Mononuclear cell (primary cell): ENCODE data around the gene PTPRN. TPM values are rescaled to one million over a fixed set of nuclear protein-coding genes. Genes with fewer than 3 reads are reported as not detected.

Experiments
- H3K27me3 ChIP-seq: 2 replicates; pipeline ENCODE4 v1.6.0; 2011; ENCODE audit warnings: low read length, control low read depth; ENCODE audit not compliant: insufficient read depth
- H3K4me1 ChIP-seq: 2 replicates; pipeline ENCODE4 v1.5.1; 2011; ENCODE audit warnings: mild to moderate bottlenecking, low read length, control low read depth; ENCODE audit not compliant: insufficient read depth
- H3K4me3 ChIP-seq: 2 replicates; pipeline ENCODE4 v1.5.1; 2011; ENCODE audit warnings: mild to moderate bottlenecking, low read length, moderate library complexity
- H3K9me3 ChIP-seq: 2 replicates; pipeline ENCODE4 v1.5.1; 2011; ENCODE audit warnings: low read depth, mild to moderate bottlenecking, control low read depth, low read length
- total RNA-seq: library from RNA; depleted of rRNA; stranded (reverse); fragments of >200 nt; gene quantifications from one replicate; pipeline ENCODE4 v1.2.3, GENCODE V29; 2012

PTPRN gene
- total RNA-seq, 1 donor: 1.3 TPM

DNA sequence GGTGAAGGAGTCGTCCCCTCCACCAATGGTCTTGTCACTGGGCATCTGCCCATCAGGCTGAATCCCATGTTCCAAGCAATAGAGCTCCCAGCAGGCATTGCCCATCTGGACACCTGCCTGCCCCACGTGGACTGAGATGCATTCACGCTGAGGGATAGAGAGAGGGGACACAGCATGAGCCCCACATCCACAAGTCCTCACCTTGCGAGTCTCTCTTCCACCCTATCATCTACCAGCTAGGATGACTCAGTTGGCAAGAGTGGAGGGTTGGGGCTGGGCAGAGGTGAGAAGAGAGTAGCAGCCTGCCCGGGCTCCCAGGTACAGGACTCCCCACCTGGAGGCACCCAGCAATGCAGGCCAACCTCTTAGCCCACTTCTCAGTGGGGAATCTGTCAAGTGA lies 57.1 kb downstream of the PTPRN start:
- H3K9me3 ChIP-seq: no peaks in the 10 kb centered on the region
- H3K4me1 ChIP-seq: peaks cover 64% of the 10 kb centered on the region
- H3K27me3 ChIP-seq: no peaks in the 10 kb centered on the region
- H3K4me3 ChIP-seq: peak overlapping the region; percentile 96

DNA sequence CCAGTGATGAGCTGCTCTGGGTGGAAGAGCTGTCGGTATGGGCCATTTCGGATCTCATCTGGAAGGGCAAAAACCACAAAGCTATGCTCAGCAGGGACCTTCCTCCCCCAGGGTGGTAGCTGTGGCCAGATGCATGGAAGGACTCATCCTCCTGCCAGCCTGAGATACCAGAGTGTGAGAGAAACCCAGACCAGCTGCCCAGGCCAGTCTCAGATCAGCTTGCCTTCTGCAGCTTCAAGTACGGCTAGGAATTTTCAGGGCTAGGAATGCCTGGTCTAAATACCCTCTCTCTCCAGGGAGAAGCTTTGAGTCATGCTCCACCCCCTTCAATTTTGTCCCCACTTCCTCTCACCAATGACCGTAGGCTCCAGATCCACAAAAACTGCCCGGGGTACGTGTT lies 57.5 kb downstream of the PTPRN start:
- Histone ChIP-seq H3K4me3 (peak overlapping the region; percentile 96), H3K4me1 (peaks cover 68% of the 10 kb centered on the region), H3K27me3 (no peaks in the 10 kb centered on the region), H3K9me3 (no peaks in the 10 kb centered on the region)

DNA sequence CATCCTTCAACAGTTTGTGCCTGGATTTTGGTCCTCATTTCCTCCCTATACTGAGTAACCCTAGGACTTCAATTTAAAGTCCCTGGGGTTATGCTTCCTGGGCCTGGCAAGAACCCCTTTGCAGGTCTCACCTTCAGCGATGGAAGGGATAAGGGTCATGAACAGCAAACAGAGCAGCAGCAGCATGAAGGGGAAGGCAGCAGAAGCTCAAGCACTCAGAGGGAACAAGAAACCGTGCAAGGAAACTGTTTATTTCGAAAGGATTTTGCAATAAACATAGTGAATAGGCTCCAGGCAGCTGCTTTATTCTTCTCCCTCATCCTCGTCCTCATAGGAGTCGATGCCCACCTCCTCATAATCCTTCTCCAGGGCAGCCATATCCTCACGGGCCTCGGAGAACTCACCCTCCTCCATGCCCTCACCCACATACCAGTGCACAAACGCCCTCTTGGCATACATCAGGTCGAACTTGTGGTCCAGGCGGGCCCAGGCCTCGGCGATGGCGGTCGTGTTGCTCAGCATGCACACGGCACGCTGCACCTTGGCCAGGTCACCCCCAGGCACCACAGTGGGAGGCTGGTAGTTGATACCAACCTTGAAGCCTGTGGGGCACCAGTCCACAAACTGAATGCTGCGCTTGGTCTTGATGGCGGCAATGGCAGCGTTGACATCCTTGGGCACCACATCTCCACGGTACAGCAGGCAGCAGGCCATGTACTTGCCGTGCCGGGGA lies 59.0 kb downstream of the PTPRN start:
- H3K4me1 ChIP-seq: peaks cover 75% of the 10 kb centered on the region
- no peaks in the 10 kb centered on the region for H3K27me3 ChIP-seq
- H3K9me3 ChIP-seq: no peaks in the 10 kb centered on the region
- peak overlapping the region; percentile 22 for H3K4me3 ChIP-seq

DNA sequence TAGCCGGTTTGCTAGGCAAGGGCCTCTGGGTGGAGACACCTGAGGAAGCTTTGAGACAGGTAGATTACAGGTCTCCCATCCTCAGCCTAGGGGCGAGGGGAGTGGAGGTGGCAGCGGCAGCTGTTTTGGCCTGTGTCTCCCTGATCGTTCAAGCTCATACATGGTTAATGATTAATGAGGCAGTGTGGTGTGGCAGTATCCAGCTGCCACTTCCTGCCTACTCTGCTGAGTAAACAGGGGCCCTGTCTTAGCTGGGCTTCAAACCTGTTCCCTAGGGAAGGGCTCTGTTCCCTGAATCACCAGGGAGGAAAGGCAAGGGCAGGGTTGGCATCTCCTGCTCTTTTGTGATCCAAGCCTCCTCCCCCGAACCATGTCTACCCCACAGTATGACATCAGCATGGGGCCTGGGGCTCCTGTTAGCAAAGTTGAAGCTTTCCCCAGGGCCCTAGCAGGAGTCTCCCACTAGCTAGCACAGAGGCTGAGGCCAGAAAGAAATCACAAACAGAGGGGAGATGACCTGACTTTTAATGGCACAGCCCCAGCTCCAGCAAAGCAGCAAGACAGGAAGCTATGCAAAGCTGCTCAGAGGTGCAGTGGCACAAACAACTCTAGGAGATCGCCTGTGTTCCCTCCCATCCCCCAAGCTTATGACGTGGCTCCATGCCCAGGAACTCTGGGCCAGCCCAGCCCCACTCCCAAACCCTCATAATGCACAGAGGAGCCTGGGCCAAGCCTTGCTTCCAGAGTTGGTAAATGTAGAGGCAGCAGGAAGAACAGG lies 59.8 kb downstream of the PTPRN start:
- H3K4me1 ChIP-seq: peaks cover 79% of the 10 kb centered on the region
- no peaks in the 10 kb centered on the region for H3K9me3 ChIP-seq
- no peaks in the 10 kb centered on the region for H3K27me3 ChIP-seq
- H3K4me3 ChIP-seq: peak overlapping the region; percentile 22

DNA sequence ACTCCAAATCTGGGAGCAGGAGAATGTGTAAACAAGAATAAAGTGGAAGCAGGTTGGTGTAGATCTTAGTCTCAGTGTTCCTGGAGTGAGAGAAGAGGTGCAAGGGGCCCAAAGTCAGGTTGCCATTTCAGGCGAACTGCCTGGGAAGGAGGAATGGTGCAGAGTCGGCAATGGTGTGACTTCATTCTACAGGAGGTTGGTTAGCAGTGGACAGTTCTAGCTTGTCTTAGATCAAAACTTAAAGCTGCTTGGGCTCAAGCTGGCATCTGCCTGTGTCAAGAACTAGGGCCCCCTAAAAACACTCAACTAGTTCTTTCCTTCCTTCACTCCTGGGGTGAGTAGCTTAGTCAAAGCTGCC lies 60.4 kb downstream of the PTPRN start:
- Histone ChIP-seq H3K27me3 (no peaks in the 10 kb centered on the region), H3K9me3 (no peaks in the 10 kb centered on the region), H3K4me3 (peak overlapping the region; percentile 22), H3K4me1 (peaks cover 84% of the 10 kb centered on the region)

DNA sequence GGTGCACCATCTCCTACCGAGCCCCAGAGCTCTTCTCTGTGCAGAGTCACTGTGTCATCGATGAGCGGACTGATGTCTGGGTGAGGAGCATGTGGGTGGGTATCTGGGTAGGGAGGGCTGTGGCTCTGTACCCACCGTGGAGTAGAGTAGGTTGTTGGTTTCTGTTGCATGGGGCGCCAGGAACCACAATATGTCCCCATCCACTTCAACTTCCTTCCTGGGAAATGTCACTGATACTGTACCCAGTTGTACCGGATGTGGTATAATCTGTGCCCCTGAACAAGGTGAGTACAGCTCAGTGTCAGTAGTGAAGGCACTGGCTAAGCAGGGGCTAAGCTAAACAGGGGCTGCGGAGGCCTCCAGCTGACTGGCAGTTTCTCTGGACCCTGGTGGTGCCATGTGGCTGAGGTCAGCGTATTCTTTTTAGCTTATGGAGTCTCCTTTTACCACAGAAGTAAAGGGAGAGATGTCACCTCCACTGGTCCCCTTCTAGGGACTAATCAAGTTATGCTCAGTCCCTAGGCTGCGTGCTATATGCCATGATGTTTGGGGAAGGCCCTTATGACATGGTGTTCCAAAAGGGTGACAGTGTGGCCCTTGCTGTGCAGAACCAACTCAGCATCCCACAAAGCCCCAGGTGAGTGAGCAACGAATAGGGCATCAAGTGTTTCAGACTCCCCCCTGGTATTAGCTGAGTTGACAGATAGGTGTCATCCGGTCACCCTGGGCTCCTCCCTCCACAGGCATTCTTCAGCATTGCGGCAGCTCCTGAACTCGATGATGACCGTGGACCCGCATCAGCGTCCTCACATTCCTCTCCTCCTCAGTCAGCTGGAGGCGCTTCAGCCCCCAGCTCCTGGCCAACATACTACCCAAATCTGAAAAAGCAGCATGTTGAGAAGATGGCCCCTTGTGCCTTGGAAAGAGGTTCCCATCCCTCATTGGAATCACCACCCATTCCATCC lies 61.2 kb downstream of the PTPRN start:
- no peaks in the 10 kb centered on the region for H3K27me3 ChIP-seq
- H3K9me3 ChIP-seq: no peaks in the 10 kb centered on the region
- no peak overlapping the region for H3K4me3 ChIP-seq
- H3K4me1 ChIP-seq: peaks cover 86% of the 10 kb centered on the region

DNA sequence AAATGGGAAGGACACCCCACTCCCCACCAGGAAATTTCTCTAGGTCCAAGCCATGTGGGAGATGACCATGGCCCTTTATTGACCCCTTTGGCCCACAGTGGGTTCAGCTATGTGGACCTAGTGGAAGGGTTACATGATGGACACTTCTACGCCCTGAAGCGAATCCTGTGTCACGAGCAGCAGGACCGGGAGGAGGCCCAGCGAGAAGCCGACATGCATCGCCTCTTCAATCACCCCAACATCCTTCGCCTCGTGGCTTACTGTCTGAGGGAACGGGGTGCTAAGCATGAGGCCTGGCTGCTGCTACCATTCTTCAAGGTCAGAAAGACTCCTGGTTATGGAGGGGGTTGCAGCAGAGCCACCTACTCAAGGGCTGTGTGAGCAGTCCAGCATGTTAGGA lies 62.6 kb downstream of the PTPRN start:
- H3K4me3 ChIP-seq: no peak overlapping the region

DNA sequence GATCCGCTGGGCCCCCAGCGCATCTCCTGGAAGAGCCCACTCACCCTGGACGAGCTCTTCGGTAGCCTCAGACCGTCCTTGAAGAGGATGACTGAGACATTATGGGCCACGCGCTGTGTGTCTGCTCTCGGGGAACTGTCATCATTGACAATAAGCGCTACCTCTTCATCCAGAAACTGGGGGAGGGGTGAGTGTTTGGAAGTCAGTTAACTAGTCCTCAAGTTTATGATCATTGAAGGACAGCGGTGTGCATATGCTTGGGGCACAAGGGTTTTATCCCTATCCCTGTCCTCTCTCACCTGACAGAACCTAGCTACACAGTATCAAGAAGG lies 63.3 kb downstream of the PTPRN start:
- Histone ChIP-seq H3K4me1 (peaks cover 72% of the 10 kb centered on the region), H3K27me3 (no peaks in the 10 kb centered on the region), H3K4me3 (peak overlapping the region; percentile 81), H3K9me3 (no peaks in the 10 kb centered on the region)

More for the DNA sequence above, 62.6 kb downstream of the PTPRN start:
- peaks cover 79% of the 10 kb centered on the region for H3K4me1 ChIP-seq
- H3K27me3 ChIP-seq: no peaks in the 10 kb centered on the region
- H3K9me3 ChIP-seq: no peaks in the 10 kb centered on the region

DNA sequence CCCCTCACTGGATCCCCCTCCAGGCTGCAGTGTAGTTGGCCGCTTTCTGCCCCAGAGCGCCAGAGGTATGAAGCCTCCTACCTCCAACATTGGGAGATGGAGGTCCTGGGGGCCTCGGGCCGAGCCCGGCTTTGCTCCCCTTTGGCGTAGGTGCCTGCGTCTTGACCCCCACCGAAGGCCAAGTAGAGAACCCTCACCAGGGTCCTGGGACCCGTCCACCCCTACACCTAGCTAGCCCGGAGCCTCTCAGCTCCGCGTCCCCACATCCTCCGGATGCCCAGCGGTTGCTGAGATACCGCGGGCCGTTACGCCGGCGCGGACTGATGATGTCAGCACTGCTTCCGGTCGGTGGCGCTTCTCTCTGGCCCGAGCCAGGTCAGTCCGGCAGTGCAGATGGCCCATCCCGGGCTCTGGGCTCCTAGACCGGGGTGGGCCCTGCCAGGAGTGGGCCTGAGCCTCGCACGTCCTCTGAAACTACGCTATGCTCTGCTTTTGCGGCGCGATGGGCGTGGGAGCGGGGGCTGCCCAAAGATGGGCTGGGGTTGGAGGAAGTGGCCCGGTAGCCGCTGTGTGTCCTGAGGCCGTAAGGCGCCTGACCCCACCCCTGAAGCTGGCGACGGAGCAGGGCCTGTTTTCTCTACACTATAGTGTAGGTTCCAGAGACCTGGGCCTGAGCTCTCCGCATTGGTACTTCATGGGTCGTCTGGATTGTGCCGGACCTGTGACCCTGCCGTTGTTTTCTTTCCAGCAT lies 63.9 kb downstream of the PTPRN start, which contains the start of the genes GLB1L and STK16:
Gene GLB1L (minus strand): TSS at position 297 of the 751 bp plus-strand sequence. CDS start 1,871 bp downstream, outside the sequence.
Gene STK16 (plus strand): TSS at position 332 of the 751 bp plus-strand sequence. CDS start 521 bp downstream, outside the sequence.
- no peaks in the 10 kb centered on the region for H3K27me3 ChIP-seq
- H3K4me1 ChIP-seq: peaks cover 66% of the 10 kb centered on the region
- peak within 1 kb of the TSS; percentile 81 for H3K4me3 ChIP-seq
- no peaks in the 10 kb centered on the region for H3K9me3 ChIP-seq

DNA sequence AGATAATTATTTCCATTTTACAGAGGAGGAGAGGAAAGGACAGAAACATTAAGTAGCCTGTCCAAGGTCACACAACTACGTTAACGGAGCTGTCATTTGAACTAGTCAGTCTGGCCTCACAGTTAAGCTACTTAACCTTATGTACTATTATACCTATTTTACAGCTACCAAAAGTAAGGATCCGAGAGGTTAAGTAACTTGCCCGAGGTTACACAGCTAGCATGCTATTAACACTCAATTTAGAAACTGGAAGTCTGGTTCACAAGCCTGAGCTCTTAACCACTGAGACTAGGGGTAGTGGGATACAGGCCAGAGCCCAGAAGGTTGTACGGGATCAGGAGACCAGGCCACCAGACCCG lies 64.4 kb downstream of the PTPRN start:
- Histone ChIP-seq H3K4me1 (peaks cover 61% of the 10 kb centered on the region), H3K4me3 (peak overlapping the region; percentile 81), H3K27me3 (no peaks in the 10 kb centered on the region), H3K9me3 (no peaks in the 10 kb centered on the region)

DNA sequence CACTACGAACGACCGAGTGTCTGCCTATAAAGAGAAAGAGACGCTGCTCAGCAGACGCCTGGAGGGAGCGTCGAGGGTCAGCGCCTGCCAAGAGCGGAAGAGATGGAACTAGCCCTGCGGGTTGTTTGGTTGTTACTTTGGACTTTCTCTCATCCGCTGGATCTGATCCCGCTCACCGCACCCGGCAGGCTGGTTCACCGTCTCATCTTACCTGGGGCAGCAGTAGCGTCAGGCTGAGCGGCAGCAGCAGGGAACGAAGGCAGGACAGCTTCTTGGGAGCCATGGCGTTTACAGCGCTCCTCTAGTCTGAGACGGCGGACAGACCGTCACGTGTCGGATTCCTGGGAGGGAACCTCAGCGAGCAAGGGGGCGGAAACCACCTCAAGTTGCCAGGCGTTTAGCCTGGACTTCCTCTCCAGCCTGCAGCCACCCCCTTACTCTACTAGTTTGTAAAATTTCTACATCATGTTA lies 65.9 kb downstream of the PTPRN start:
- Histone ChIP-seq H3K9me3 (no peaks in the 10 kb centered on the region), H3K27me3 (no peaks in the 10 kb centered on the region), H3K4me1 (peaks cover 46% of the 10 kb centered on the region), H3K4me3 (no peak overlapping the region)
